ENCODE results near the gene ATMIN. TPM values are rescaled to one million over a fixed set of nuclear protein-coding genes. Genes with fewer than 3 reads are reported as not detected.

The ATMIN gene
- total RNA-seq, 1 donor from 2014 or later = 50.1 TPM

GRCh38 chr16:81006211-81006812, 29.3 kb upstream of the ATMIN start:
- H3K4me1 Mint-ChIP-seq (ENCODE audit: low read depth) = peaks cover 18% of the 10 kb centered on the region
- no peaks in the 10 kb centered on the region for H3K27me3 Mint-ChIP-seq
- DNase-seq (ENCODE audit: low spot score, unreplicated experiment) = peak; percentile 31
- no peaks in the 10 kb centered on the region for H3K36me3 Mint-ChIP-seq (ENCODE audit: insufficient read depth)
- H3K9me3 Mint-ChIP-seq (ENCODE audit: low read depth) = no peaks in the 10 kb centered on the region
- H3K27ac Mint-ChIP-seq = peak overlapping the region; percentile 100
- TF ChIP-seq, protein P1, sequence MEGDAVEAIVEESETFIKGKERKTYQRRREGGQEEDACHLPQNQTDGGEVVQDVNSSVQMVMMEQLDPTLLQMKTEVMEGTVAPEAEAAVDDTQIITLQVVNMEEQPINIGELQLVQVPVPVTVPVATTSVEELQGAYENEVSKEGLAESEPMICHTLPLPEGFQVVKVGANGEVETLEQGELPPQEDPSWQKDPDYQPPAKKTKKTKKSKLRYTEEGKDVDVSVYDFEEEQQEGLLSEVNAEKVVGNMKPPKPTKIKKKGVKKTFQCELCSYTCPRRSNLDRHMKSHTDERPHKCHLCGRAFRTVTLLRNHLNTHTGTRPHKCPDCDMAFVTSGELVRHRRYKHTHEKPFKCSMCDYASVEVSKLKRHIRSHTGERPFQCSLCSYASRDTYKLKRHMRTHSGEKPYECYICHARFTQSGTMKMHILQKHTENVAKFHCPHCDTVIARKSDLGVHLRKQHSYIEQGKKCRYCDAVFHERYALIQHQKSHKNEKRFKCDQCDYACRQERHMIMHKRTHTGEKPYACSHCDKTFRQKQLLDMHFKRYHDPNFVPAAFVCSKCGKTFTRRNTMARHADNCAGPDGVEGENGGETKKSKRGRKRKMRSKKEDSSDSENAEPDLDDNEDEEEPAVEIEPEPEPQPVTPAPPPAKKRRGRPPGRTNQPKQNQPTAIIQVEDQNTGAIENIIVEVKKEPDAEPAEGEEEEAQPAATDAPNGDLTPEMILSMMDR (IDR thresholded peaks at IDR 0.05; ENCODE audit: unreplicated experiment) = no peak
- H3K4me3 Mint-ChIP-seq (ENCODE audit: low read depth) = peak overlapping the region; percentile 92

DNA sequence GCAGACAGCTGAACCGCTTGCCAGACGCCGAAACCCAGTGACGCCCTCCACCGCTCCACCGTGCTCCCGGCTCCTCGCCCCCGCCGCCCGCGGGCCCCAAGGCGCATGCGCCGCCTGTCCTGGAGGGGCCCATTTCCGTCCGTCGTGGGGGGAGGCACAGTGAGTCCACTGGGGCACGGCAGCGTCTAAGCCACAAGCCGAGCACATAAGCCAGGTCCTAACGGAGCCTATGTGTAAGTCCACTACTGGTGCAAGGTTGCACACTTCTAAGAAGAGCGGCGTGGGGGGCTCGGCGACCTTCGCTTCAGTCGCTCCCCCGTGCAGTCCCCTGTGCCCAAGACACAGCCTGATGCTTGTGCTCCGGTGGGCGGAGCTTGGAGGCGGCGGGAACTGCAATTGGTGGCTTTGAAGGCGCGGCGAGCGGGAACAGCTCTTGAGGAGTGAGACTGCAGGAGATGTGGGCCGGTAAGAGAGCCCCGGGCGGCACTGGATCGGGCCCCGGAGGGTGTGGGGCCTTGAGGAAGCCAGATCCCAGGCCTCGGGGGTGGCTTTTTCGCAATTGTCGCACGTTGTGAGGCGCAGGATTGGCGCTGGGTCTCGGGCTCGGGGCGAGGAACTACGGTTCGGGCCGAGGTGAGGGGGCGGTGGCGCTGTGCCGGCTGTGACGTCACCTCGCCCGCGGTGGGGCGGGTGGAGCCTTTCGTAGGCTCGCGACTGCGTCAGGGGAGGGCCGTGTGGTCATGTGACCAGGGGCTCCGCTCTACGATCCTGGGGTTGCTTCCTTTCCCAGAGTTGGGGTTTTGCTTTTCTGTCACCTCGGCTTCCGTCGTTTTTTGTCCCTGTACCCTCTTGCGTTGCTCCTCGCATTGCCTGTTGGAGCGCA, 28.6 kb upstream of the ATMIN start, which contains the start of the genes CENPN and CMC2:
CENPN (plus strand) TSS at position 402 of the 883 bp plus-strand sequence. CDS start 4,726 bp downstream, outside the sequence.
CMC2 (minus strand) TSS at position 73 of the 883 bp plus-strand sequence. CDS start 9,491 bp downstream, outside the sequence.
- Mint-ChIP-seq H3K27me3 (no peaks in the 10 kb centered on the region), H3K4me3 (ENCODE audit: low read depth) (peak within 1 kb of the TSS; percentile 92), H3K27ac (peak within 1 kb of the TSS; percentile 100), H3K36me3 (ENCODE audit: insufficient read depth) (no peaks in the 10 kb centered on the region), H3K9me3 (ENCODE audit: low read depth) (no peaks in the 10 kb centered on the region), H3K4me1 (ENCODE audit: low read depth) (peaks cover 15% of the 10 kb centered on the region)
- peak; percentile 91 for DNase-seq (ENCODE audit: low spot score, unreplicated experiment)
- TF ChIP-seq, protein P1 (IDR thresholded peaks at IDR 0.05; ENCODE audit: unreplicated experiment) = no peak

- peaks cover 15% of the 10 kb centered on the region for H3K4me1 Mint-ChIP-seq (ENCODE audit: low read depth)
- H3K27ac Mint-ChIP-seq = peak overlapping the region; percentile 100
- H3K36me3 Mint-ChIP-seq (ENCODE audit: insufficient read depth) = peaks cover 2% of the 10 kb centered on the region
- TF ChIP-seq, protein P1 (IDR thresholded peaks at IDR 0.05; ENCODE audit: unreplicated experiment) = no peak
- DNase-seq (ENCODE audit: low spot score, unreplicated experiment) = no peak
- peak overlapping the region; percentile 92 for H3K4me3 Mint-ChIP-seq (ENCODE audit: low read depth)
- no peaks in the 10 kb centered on the region for H3K27me3 Mint-ChIP-seq
- no peaks in the 10 kb centered on the region for H3K9me3 Mint-ChIP-seq (ENCODE audit: low read depth)
Measured at GRCh38 chr16:81008505-81008789, 27.2 kb upstream of the ATMIN start.

DNA sequence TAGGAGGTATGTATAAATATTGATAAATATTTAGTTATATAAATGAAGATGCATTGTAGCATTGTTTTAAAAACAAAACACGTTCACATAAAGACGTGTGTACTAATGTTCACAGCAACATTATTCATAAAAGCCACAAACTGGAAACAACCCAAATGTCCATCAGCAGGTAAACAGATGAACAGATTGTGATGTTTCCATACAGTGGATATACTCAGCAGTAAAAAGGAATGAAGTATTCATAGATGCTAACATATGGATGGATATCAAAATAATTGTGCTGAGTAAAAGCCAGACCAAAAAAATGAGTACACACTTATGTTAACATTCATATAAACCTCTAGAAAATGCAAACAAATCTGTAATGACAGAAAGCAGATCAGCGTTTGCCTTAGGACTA, 22.7 kb upstream of the ATMIN start:
- Mint-ChIP-seq H3K27ac (no peak overlapping the region), H3K27me3 (no peaks in the 10 kb centered on the region), H3K9me3 (ENCODE audit: low read depth) (no peaks in the 10 kb centered on the region), H3K4me3 (ENCODE audit: low read depth) (no peak overlapping the region), H3K4me1 (ENCODE audit: low read depth) (peaks cover 2% of the 10 kb centered on the region), H3K36me3 (ENCODE audit: insufficient read depth) (peaks cover 3% of the 10 kb centered on the region)
- TF ChIP-seq, protein P1 (IDR thresholded peaks at IDR 0.05; ENCODE audit: unreplicated experiment) = no peak
- DNase-seq (ENCODE audit: low spot score, unreplicated experiment) = no peak

DNA sequence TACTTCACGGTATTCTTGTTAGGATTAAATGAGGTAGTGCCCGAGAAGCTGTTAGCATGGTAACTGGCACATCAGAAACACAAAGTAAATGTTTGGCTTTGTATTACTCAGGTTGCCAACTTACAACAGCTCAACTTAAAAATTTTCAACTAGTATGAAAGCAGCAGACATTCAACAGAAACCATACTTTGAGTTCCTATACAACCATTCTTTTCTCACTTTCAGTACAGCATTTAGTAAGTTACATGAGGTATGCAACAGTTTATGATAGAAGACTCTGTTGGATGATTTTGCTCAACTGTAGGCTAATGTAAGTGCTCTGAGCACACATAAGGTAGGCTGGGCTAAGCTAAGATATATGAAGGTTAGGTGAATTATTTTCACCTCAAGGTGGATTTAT, 21.0 kb upstream of the ATMIN start:
- H3K36me3 Mint-ChIP-seq (ENCODE audit: insufficient read depth) = peaks cover 3% of the 10 kb centered on the region
- H3K9me3 Mint-ChIP-seq (ENCODE audit: low read depth) = no peaks in the 10 kb centered on the region
- H3K27ac Mint-ChIP-seq = no peak overlapping the region
- no peak overlapping the region for H3K4me3 Mint-ChIP-seq (ENCODE audit: low read depth)
- H3K27me3 Mint-ChIP-seq = no peaks in the 10 kb centered on the region
- TF ChIP-seq, protein P1 (IDR thresholded peaks at IDR 0.05; ENCODE audit: unreplicated experiment) = no peak
- DNase-seq (ENCODE audit: low spot score, unreplicated experiment) = no peak
- no peaks in the 10 kb centered on the region for H3K4me1 Mint-ChIP-seq (ENCODE audit: low read depth)

Data from progenitor cell of endocrine pancreas (in vitro differentiated cells).